Measurements from ENCODE around the gene ASAH2. TPM values are rescaled to one million over a fixed set of nuclear protein-coding genes. Genes with fewer than 3 reads are reported as not detected.
A peak's percentile ranks its signal among the peaks of the same experiment; 100 is the strongest.

Gene ASAH2
- total and polyA plus RNA-seq, 2 of the 13 experiments (the other 11 are each of a cell fraction or from before 2014, with no cell fraction given) = 16.0 to 17.9 TPM

DNA sequence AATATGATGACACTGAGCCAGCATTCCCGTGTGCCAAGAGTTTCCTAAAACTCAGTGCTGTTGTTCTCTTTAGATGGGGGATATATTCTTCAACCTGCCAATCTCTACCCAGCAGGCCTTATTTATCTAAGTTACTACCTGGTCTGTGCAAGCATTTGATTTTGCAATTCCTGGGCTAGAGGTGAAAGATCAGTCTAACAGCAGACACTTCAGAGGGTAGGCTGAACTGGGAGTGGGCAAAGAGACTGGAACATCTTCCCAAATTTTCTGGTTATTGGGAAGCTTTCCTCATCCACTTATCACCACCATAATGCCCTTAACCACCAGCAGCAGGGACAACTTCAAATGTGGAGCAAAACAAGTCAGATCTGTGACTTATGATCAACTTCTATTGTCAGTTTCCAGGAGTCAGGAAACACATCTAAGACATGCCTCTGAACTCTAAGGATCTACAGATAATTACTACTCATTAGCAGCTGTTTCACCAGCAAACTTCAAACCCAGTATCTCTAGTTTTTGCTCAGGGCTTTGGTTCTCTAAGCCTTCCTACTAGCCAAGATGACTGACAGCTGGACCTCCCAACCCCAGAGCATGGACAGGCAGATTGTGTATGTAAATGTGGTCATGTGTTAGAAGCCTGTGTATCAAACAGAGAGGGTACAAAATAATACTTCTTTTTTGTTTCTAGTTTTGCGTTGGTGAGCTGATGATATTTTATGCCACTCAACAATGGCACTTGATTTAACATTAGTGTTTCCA, 1.0 kb downstream of the ASAH2 start (continued):
- TF ChIP-seq MAFG (CRISPR knock-in tag; IDR thresholded peaks at IDR 0.05) (no peak), TBX2 (CRISPR knock-in tag; IDR thresholded peaks at IDR 0.05; ENCODE audit: borderline replicate concordance) (peak; percentile 63), ZNF556 (CRISPR knock-in tag; IDR thresholded peaks at IDR 0.05; ENCODE audit: borderline replicate concordance) (no peak), NCOA2 (CRISPR knock-in tag; IDR thresholded peaks at IDR 0.05) (peak; percentile 68), ATF7-NPFF (CRISPR knock-in tag; IDR thresholded peaks at IDR 0.05; ENCODE audit: low read depth) (no peak), RAD21 (CRISPR knock-in tag; IDR thresholded peaks at IDR 0.05) (no peak), THAP7 (CRISPR knock-in tag; IDR thresholded peaks at IDR 0.05) (no peak), USF2 (IDR thresholded peaks at IDR 0.05; ENCODE audit: low read depth, low read length) (no peak), USF2 (CRISPR knock-in tag; IDR thresholded peaks at IDR 0.05; ENCODE audit: borderline replicate concordance) (no peak), ZBTB4 (CRISPR knock-in tag; IDR thresholded peaks at IDR 0.05; ENCODE audit: borderline replicate concordance) (no peak), ZNF264 (CRISPR knock-in tag; IDR thresholded peaks at IDR 0.05) (peak; percentile 50; the same call in 1 of the 2 replicates), CEBPB (IDR thresholded peaks at IDR 0.05; ENCODE audit: borderline replicate concordance, low read depth, low read length) (peak; percentile 83), POLR2AphosphoS2 (IDR thresholded peaks at IDR 0.05; ENCODE audit: low read depth, low read length) (no peak), ZNF468 (CRISPR knock-in tag; IDR thresholded peaks at IDR 0.05) (no peak), SCMH1 (CRISPR knock-in tag; IDR thresholded peaks at IDR 0.05; ENCODE audit: borderline replicate concordance) (no peak), HMGA1 (CRISPR knock-in tag; conservative IDR thresholded peaks at IDR 0.05) (no peak)
- TF ChIP-seq, protein P1, sequence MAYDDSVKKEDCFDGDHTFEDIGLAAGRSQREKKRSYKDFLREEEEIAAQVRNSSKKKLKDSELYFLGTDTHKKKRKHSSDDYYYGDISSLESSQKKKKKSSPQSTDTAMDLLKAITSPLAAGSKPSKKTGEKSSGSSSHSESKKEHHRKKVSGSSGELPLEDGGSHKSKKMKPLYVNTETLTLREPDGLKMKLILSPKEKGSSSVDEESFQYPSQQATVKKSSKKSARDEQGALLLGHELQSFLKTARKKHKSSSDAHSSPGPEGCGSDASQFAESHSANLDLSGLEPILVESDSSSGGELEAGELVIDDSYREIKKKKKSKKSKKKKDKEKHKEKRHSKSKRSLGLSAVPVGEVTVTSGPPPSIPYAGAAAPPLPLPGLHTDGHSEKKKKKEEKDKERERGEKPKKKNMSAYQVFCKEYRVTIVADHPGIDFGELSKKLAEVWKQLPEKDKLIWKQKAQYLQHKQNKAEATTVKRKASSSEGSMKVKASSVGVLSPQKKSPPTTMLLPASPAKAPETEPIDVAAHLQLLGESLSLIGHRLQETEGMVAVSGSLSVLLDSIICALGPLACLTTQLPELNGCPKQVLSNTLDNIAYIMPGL (CRISPR knock-in tag; IDR thresholded peaks at IDR 0.05; ENCODE audit: borderline replicate concordance in 1 of 2, low read depth in 1 of 2) = no peak
- TF ChIP-seq, protein P2, sequence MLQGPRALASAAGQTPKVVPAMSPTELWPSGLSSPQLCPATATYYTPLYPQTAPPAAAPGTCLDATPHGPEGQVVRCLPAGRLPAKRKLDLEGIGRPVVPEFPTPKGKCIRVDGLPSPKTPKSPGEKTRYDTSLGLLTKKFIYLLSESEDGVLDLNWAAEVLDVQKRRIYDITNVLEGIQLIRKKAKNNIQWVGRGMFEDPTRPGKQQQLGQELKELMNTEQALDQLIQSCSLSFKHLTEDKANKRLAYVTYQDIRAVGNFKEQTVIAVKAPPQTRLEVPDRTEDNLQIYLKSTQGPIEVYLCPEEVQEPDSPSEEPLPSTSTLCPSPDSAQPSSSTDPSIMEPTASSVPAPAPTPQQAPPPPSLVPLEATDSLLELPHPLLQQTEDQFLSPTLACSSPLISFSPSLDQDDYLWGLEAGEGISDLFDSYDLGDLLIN (CRISPR knock-in tag; IDR thresholded peaks at IDR 0.05; ENCODE audit: borderline replicate concordance) = no peak

Data from HepG2 (cell line).